GM18520 (cell line): Measurements from ENCODE around the gene CASQ1.

Source experiments
- ATAC-seq: cut with Tn5 transposase; IDR thresholded peaks from one replicate; pipeline ENCODE4 v1.9.1; 2021; ENCODE audit not compliant: unreplicated experiment

CASQ1 gene

GRCh38 chr1:160204526-160205241 is 14.3 kb downstream of the CASQ1 start:
- ATAC-seq = no peak

- ATAC-seq = no peak
These were observed 15.1 kb downstream of the CASQ1 start, which contains the start of gene PEA15 for GRCh38 chr1:160205242-160206035. PEA15 (plus strand) TSS chr1:160205384; CDS start chr1:160211545, 6,161 bp downstream.

DNA sequence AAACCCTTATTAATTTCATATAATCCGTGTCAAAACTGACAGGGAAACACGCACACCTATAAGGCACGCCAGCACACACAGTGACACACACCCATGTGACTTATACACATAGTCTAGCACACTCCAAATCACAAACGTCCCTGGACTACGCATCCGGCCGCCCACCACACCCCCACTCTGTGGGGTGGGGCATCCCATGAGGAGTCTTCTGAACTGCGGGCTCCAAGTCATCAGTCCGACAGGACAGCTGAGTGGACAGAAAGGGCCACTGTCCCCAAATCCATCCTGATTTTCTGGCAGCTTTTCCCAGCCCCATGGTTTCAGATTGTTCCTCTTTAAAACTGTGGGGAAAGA is 15.6 kb downstream of the CASQ1 start:
- ATAC-seq = no peak

DNA sequence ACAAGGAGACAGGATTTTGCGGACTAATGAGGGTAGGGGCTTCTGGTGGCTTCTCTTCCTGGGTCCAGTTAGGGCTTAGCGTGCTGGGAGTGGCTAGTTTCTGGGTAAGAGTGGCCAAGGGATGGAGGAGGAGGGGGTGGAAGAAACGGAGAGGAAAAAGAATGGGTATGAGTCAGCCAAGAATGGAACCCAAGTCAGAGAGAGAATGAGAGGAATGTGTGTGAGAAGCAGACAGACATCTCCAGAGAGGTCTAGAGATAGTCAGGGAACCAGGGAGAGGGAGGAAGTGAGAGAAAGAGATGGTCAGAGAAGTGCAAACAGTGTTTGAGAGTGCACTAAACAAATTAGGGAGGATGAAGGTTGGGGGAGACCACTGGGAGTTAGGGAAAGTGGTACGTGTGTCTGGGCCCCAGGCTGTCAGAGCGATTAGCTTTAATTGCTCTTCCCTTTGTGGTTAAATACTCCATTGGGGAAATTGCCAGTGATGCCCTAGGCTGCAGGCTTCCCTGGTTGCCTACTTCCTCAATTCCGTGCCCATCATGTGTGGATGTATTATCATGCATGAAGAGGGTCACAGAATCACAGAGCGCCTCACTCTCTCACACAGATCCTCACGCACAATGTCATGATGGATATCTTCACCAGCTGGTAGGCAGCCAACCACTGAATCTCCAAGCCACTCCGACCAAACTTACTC is 16.2 kb downstream of the CASQ1 start:
- no peak for ATAC-seq

- ATAC-seq = no peak
These were observed 16.8 kb downstream of the CASQ1 start for GRCh38 chr1:160207118-160207650.

DNA sequence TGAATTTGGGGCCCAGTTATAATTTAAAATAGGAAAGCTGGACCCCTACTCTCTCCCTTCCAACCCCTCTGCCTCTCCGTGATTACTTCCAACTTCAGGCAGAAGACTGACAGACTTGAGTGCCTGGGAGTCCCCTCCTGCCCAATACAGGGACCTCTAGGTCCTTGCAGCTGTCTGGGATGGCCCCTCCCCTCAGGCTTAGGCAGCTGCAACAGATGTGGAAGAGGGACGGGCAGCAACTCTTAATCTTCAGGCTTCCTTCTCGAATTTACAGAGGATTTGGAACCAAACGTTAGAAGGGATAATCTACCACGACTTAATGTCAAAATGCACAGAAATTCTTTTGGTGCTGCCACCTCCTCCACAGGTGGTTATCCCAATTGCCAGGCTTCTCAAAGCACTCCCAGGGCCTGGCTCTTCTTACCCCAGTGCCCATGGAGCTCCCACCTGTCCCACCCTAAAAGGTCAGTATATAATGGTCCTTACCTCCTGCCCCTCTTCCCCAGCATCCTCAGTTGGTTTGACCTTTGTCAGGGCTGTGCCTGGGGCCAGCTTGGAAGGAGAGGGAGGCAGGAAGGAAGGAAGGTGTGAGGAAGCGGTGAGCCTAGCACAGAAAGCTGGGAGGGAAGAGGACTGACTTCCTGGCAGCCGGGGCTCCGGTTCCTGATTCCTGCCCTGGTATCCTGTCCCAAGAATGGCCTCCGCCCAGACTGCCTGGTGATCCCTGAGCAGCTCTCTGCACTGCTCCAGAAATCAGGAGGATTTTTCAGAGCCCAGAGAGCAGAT is 17.6 kb downstream of the CASQ1 start:
- ATAC-seq = no peak

- no peak for ATAC-seq
These were observed 18.4 kb downstream of the CASQ1 start for GRCh38 chr1:160208557-160209320.

DNA sequence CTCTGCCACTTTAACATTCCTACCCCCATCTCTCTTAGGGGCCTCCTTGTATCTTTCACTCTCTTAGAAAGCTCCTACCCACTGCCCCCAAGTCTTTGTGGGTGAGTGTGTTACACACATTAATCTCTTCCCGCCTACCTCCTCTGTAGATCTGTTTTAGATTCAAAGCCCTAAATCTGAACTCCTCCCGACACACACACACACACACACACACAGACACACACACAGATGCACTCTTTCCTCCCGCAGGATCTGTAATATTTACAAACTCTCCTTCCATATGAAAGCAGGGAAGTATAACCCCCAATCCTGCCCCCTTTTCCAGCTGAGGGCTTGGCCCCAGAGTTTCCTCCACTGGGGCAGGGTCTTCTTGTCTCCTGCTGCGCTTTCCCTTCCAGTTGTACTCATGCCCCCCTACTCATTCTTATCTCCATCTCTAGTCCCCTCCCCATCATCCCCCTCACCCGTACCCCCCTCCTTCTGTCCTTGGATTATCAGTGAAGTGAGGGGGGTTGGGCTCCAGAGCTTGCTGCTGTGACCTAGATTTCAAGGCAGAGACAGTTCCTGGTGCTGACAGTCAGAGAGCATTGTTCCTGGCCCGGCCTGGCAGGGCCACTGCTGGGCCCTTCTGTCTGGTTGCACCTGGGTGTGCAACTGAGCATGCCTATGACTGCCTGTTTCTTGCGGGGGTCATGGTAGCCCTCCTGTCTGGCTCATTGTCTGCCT is 19.1 kb downstream of the CASQ1 start:
- ATAC-seq = no peak

- no peak for ATAC-seq
These were observed 20.2 kb downstream of the CASQ1 start for GRCh38 chr1:160210561-160210960.

- no peak for ATAC-seq
These were observed 20.8 kb downstream of the CASQ1 start for GRCh38 chr1:160211046-160211790.

DNA sequence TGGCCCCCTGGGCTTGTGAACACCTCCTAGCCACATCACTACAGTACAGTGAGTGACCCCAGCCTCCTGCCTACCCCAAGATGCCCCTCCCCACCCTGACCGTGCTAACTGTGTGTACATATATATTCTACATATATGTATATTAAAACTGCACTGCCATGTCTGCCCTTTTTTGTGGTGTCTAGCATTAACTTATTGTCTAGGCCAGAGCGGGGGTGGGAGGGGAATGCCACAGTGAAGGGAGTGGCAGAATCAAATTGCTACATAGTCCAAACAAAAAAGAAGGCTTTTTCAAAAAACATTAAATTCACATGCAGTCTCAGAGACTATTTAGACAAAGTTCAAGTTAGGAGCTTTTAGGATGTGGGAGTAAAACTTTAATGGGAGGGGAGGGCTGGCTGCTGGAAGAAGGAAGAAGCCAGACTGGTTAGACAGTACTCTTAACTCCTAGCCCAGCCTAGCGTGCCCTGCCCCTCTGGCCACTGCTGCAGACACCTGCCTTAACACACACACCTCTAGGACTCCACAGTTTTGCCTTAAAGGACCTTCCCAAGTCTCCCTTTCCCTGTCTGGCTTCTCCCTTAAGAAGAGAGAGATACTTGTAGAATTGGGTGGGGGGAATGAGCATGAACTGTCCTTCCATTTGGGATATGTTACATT is 24.2 kb downstream of the CASQ1 start:
- ATAC-seq = no peak

DNA sequence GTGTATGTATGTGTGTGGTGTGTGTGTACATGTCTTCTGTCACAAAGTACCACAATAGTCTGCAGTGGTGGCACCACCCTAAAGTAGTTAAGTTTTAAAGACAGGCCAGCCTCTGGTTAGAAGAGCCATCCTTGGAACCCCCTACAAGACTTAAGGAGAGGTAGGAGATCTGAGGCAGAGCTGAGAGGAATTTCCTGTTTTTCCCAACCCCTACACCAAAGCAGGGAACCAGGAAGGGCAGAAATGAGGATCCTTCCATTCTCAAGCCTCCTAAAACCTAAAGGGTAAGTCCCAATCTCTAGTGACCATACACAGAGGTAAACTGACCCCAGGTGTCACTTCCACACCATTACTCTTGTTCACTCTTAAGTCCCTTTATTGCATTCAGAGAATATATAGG is 25.9 kb downstream of the CASQ1 start:
- ATAC-seq = no peak

DNA sequence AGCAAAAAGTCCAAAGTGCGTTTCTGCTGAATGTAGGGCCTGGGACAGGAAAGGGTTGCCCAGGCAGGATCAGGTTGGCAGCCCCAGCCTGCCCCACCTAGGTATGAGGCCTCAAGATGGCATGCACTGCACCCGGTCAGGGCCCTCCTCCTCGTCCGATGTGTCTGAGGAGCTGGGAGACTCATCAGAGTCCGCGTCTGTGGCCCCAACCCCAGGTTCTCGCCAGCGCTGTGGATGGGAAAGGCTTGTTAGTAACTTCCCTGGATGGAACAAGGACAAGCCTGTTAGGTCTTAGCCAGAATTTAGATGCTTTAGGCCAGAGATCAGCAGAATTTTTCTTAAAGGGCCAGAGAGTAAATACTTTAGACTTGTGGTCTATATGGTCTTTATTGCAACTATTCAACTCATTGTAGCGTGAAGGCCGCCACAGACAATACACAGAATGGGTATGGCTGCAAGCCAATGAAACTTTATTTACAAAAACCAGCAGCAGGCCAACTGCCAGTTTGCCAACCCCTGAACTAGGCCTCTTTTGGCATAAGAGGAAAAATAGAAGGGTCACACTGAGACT is 27.2 kb downstream of the CASQ1 start:
- no peak for ATAC-seq

- no peak for ATAC-seq
These were observed 28.9 kb downstream of the CASQ1 start for GRCh38 chr1:160219062-160219929.

DNA sequence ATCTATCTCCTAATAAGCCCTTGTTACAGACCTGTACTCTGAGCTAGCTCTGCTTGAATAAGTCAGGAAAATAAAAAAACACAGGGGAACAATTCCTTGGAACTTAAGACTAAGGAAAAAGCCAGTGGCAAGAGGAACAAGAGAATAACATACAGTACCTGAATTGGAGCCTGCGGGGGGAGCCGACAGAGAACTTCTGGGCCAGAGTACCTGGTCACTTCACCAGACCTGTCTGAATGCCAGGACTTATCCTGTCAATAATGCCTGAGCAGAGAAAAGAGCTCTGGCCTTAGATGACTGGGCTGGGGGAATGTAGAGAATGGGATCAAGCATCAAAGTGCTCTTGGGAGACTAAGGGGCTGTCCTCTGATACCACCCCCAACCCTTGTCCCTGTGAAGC is 29.9 kb downstream of the CASQ1 start:
- no peak for ATAC-seq

DNA sequence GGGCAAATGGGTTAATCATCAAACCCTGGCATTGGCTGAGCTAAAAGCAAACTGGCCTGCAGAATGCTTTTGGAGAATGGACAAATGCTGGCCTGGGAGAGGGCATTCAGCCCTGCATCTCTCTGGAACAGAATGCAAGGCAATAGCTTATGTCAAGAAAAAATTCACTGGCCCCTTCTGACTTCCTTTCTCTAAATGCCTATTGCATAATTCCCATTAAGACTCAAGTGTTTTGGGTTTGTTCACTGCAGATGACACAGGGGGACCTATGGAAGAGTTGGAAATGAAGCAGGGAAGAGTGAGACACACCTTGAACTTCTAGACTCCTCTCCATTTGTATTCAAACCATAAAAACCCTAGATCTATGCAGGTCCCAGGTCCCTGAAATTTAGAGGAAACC is 30.7 kb downstream of the CASQ1 start:
- ATAC-seq = no peak

DNA sequence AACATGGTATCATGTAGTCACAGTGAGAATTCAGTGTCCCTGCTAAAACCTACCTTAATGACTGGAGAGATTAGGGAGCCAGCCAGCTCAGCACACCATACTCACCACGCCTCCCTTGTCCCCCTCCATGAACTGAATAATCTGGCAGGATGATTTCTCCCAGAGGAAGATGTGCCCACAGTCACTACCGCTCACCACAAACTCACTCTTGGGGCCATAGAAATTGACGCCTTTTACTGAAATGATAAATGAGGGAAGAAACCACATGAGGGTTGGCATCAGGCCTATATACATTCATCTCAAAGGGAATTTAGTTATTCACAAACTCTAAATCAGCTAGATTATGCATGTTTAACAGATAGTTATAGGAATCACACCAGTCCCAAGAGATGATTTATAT is 32.2 kb downstream of the CASQ1 start:
- no peak for ATAC-seq
